NCI-H1092 treated with DMSO at 0.1 percent for 48 hours (cell line): Measurements from ENCODE around the gene IGSF6.
"Not testable (repeated sequence)": the region's sequence is repeated elsewhere in the genome, so short reads cannot be mapped to it uniquely, and the experiment has no call there.

Experiments
- DNase-seq: peaks from one replicate; lab custom pipeline; 2025; lab: John Stamatoyannopoulos, UW

The IGSF6 gene

GRCh38 chr16:21652453-21652852 lies at the start of gene IGSF6:
TSS of gene IGSF6 (minus strand) at chr16:21652608. CDS start at chr16:21652598, 10 bp downstream.
- no peak for DNase-seq

GRCh38 chr16:21701271-21701670 lies 48.9 kb upstream of the IGSF6 start:
- DNase-seq = no peak

GRCh38 chr16:21698169-21699032 lies 46.0 kb upstream of the IGSF6 start:
- no peak for DNase-seq

- DNase-seq = no peak
These were observed 44.6 kb upstream of the IGSF6 start for GRCh38 chr16:21697032-21697431.

GRCh38 chr16:21694609-21695008 lies 42.2 kb upstream of the IGSF6 start:
- DNase-seq = no peak

- not testable (repeated sequence) for DNase-seq
These were observed 38.6 kb upstream of the IGSF6 start for GRCh38 chr16:21690967-21691366.

- no peak for DNase-seq
These were observed 36.7 kb upstream of the IGSF6 start for GRCh38 chr16:21689107-21689506.

- DNase-seq = no peak
These were observed 32.6 kb upstream of the IGSF6 start for GRCh38 chr16:21685034-21685455.

GRCh38 chr16:21684199-21684598 lies 31.8 kb upstream of the IGSF6 start:
- peak; percentile 33 for DNase-seq

- no peak for DNase-seq
These were observed 30.8 kb upstream of the IGSF6 start for GRCh38 chr16:21683184-21683583.

- not testable (repeated sequence) for DNase-seq
These were observed 28.3 kb upstream of the IGSF6 start for GRCh38 chr16:21680714-21681113.

GRCh38 chr16:21674456-21674855 lies 22.0 kb upstream of the IGSF6 start:
- not testable (repeated sequence) for DNase-seq

GRCh38 chr16:21673469-21673868 lies 21.1 kb upstream of the IGSF6 start:
- no peak for DNase-seq

- no peak for DNase-seq
These were observed 15.2 kb upstream of the IGSF6 start for GRCh38 chr16:21667575-21667974.

- no peak for DNase-seq
These were observed 14.4 kb upstream of the IGSF6 start for GRCh38 chr16:21666772-21667171.

- no peak for DNase-seq
These were observed 12.5 kb upstream of the IGSF6 start for GRCh38 chr16:21664801-21665492.

- no peak for DNase-seq
These were observed 11.7 kb upstream of the IGSF6 start, which contains the start of gene OTOA for GRCh38 chr16:21663889-21664647. TSS of gene OTOA (plus strand) at chr16:21663968. CDS start at chr16:21678515, 14,547 bp downstream.

- DNase-seq = no peak
These were observed 6.7 kb upstream of the IGSF6 start for GRCh38 chr16:21659124-21659523.

- DNase-seq = peak; percentile 39
These were observed 4.7 kb upstream of the IGSF6 start for GRCh38 chr16:21656795-21657768.

- DNase-seq = no peak
These were observed 2.5 kb upstream of the IGSF6 start for GRCh38 chr16:21654881-21655280.

GRCh38 chr16:21654466-21654865 lies 2.1 kb upstream of the IGSF6 start:
- no peak for DNase-seq
